Adipocyte (in vitro differentiated cells): ENCODE data around the gene HMCN1.

Experiments
- DNase-seq: peaks from one replicate; pipeline ENCODE4 v3.0.0-alpha.2; 2015; ENCODE audit warnings: low read depth
- H3K27me3 ChIP-seq: replicated peaks from 2 replicates; pipeline ENCODE4 v1.7.0; 2013; ENCODE audit warnings: mild to moderate bottlenecking, low read length, moderate library complexity; ENCODE audit not compliant: control insufficient read depth, insufficient read depth
- H3K36me3 ChIP-seq: 2 replicates; pipeline ENCODE4 v1.7.0; 2013; ENCODE audit warnings: low read length, mild to moderate bottlenecking, moderate library complexity; ENCODE audit not compliant: control insufficient read depth, insufficient read depth, severe bottlenecking
- H3K4me1 ChIP-seq: 2 replicates; pipeline ENCODE4 v1.7.0; 2013; ENCODE audit warnings: mild to moderate bottlenecking, low read length, moderate library complexity; ENCODE audit not compliant: control insufficient read depth, insufficient read depth
- H3K4me3 ChIP-seq: 2 replicates; pipeline ENCODE4 v1.7.0; 2013; ENCODE audit warnings: mild to moderate bottlenecking, low read length, moderate library complexity
- H3K9ac ChIP-seq: 2 replicates; pipeline ENCODE4 v1.7.0; 2013; ENCODE audit warnings: mild to moderate bottlenecking, low read length, moderate library complexity
- H3K9me3 ChIP-seq: 2 replicates; pipeline ENCODE4 v1.7.0; 2013; ENCODE audit warnings: mild to moderate bottlenecking, low read length, moderate library complexity; ENCODE audit not compliant: control insufficient read depth

HMCN1 gene

DNA sequence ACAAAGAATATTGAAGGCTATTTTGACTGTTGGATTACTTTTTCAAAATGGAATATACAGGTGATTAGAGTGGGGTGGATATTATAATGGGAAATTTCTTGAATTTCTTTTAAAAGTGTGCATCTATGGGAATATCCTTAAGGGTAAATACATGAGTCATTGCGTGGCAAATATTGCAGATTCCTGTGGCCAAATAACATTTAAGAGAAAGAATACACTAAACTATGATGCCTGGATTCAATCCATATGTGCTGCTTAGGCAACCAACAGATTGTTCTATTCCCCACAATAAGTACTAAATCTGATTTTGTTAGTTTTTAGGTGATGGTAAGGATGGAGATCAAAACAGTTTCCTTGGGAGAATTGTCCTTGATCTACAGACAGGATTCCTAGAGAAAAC, 119.5 kb downstream of the HMCN1 start:
- peak; percentile 92 for DNase-seq
- Histone ChIP-seq H3K9me3 (no peaks in the 10 kb centered on the region), H3K4me3 (no peak overlapping the region), H3K36me3 (no peaks in the 10 kb centered on the region), H3K27me3 (no peaks in the 10 kb centered on the region), H3K4me1 (peaks cover 19% of the 10 kb centered on the region), H3K9ac (no peak overlapping the region)

GRCh38 chr1:185856482-185856881, 122.3 kb downstream of the HMCN1 start:
- Histone ChIP-seq H3K9ac (peak overlapping the region; percentile 55), H3K9me3 (no peaks in the 10 kb centered on the region), H3K27me3 (no peaks in the 10 kb centered on the region), H3K4me3 (peak overlapping the region; percentile 63), H3K36me3 (no peaks in the 10 kb centered on the region), H3K4me1 (peaks cover 20% of the 10 kb centered on the region)
- DNase-seq = no peak

DNA sequence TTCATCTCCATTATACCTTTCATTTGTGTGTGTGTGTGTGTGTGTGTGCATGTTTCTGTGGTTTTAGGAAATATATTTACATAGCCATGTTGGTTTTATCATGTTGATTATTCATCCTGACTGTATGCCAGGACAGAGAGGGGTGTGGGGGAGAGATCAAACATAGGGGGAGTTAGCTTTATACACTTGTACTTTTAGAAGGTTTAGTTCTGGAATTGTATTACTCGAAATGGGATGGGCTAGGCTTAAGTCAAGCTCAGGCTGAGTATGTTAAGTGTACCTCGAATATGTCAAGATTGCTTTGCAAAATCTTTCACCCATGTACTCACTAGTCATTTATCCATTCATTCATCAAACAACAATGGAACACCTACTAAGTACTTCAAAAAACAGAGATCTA, 123.3 kb downstream of the HMCN1 start:
- H3K4me3 ChIP-seq = peak overlapping the region; percentile 63

GRCh38 chr1:185860311-185860710, 126.1 kb downstream of the HMCN1 start:
- Histone ChIP-seq H3K4me1 (peaks cover 22% of the 10 kb centered on the region), H3K9me3 (no peaks in the 10 kb centered on the region), H3K9ac (no peak overlapping the region), H3K27me3 (no peaks in the 10 kb centered on the region), H3K4me3 (no peak overlapping the region), H3K36me3 (no peaks in the 10 kb centered on the region)
- DNase-seq = no peak

More for the DNA sequence above, 123.3 kb downstream of the HMCN1 start:
- Histone ChIP-seq H3K4me1 (peaks cover 17% of the 10 kb centered on the region), H3K27me3 (no peaks in the 10 kb centered on the region), H3K36me3 (no peaks in the 10 kb centered on the region), H3K9me3 (no peaks in the 10 kb centered on the region), H3K9ac (peak overlapping the region; percentile 55)
- no peak for DNase-seq

GRCh38 chr1:185860859-185861258, 126.7 kb downstream of the HMCN1 start:
- DNase-seq = no peak
- no peaks in the 10 kb centered on the region for H3K9me3 ChIP-seq
- no peaks in the 10 kb centered on the region for H3K36me3 ChIP-seq
- H3K4me1 ChIP-seq = peaks cover 27% of the 10 kb centered on the region
- no peak overlapping the region for H3K4me3 ChIP-seq
- H3K27me3 ChIP-seq = no peaks in the 10 kb centered on the region
- H3K9ac ChIP-seq = no peak overlapping the region

DNA sequence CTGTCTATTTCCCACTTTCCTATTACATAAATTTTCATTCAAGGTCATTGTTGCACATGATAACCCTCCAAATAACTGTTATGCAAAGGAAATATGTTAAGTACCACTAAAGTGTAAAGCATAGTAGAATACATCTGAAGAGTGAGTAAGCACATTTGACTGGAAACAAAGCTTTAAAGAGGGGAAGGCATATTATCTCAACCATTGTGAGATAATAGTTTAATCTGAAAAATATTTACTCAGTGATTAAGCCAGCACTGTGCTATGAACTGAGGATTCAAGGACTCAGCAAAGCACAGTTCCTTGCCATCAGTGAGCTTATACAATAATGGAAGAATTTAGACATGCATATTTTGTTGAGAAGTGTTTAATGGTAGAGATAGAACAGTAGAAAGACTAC, 127.4 kb downstream of the HMCN1 start:
- H3K36me3 ChIP-seq = no peaks in the 10 kb centered on the region
- H3K9me3 ChIP-seq = no peaks in the 10 kb centered on the region
- no peak overlapping the region for H3K9ac ChIP-seq
- H3K27me3 ChIP-seq = no peaks in the 10 kb centered on the region
- peaks cover 27% of the 10 kb centered on the region for H3K4me1 ChIP-seq
- H3K4me3 ChIP-seq = no peak overlapping the region
- DNase-seq = no peak

- Histone ChIP-seq H3K9me3 (no peaks in the 10 kb centered on the region), H3K4me1 (peaks cover 25% of the 10 kb centered on the region), H3K4me3 (no peak overlapping the region), H3K36me3 (no peaks in the 10 kb centered on the region), H3K27me3 (no peaks in the 10 kb centered on the region), H3K9ac (no peak overlapping the region)
- no peak for DNase-seq
These were observed 128.0 kb downstream of the HMCN1 start for GRCh38 chr1:185862235-185862634.

DNA sequence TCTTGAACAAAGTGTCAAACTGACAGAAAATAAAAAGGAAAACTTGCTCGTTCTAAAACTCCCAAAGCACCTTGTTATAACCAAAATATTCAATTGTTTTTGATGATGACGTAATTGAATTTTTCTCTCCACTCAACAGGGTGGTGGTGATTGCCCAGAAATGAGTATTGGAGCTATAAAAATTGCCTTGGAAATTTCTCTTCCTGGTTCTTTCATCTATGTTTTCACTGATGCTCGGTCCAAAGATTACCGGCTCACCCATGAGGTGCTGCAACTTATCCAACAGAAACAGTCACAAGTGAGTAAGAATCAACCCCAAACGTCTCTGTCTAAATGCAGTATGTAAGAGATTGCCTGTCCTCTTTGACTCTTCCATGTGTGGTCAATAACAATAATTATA, 130.1 kb downstream of the HMCN1 start:
- Histone ChIP-seq H3K4me1 (peaks cover 21% of the 10 kb centered on the region), H3K36me3 (no peaks in the 10 kb centered on the region), H3K4me3 (no peak overlapping the region), H3K27me3 (no peaks in the 10 kb centered on the region), H3K9ac (no peak overlapping the region), H3K9me3 (no peaks in the 10 kb centered on the region)
- DNase-seq = no peak

GRCh38 chr1:185864889-185865517, 130.8 kb downstream of the HMCN1 start:
- H3K36me3 ChIP-seq = no peaks in the 10 kb centered on the region
- H3K9me3 ChIP-seq = no peaks in the 10 kb centered on the region
- H3K4me1 ChIP-seq = peaks cover 25% of the 10 kb centered on the region
- H3K9ac ChIP-seq = no peak overlapping the region
- H3K27me3 ChIP-seq = no peaks in the 10 kb centered on the region
- peak; percentile 59 for DNase-seq
- no peak overlapping the region for H3K4me3 ChIP-seq

GRCh38 chr1:185869590-185869989, 135.4 kb downstream of the HMCN1 start:
- Histone ChIP-seq H3K4me3 (no peak overlapping the region), H3K27me3 (no peaks in the 10 kb centered on the region), H3K4me1 (peaks cover 26% of the 10 kb centered on the region), H3K36me3 (no peaks in the 10 kb centered on the region), H3K9ac (no peak overlapping the region), H3K9me3 (no peaks in the 10 kb centered on the region)
- DNase-seq = no peak

GRCh38 chr1:185871627-185872150, 137.5 kb downstream of the HMCN1 start:
- DNase-seq = no peak
- peaks cover 19% of the 10 kb centered on the region for H3K4me1 ChIP-seq
- peak overlapping the region; percentile 32 for H3K4me3 ChIP-seq
- H3K27me3 ChIP-seq = no peaks in the 10 kb centered on the region
- no peaks in the 10 kb centered on the region for H3K9me3 ChIP-seq
- H3K9ac ChIP-seq = no peak overlapping the region
- H3K36me3 ChIP-seq = no peaks in the 10 kb centered on the region

- Histone ChIP-seq H3K4me1 (peaks cover 20% of the 10 kb centered on the region), H3K9ac (no peak overlapping the region), H3K36me3 (no peaks in the 10 kb centered on the region), H3K27me3 (no peaks in the 10 kb centered on the region), H3K4me3 (no peak overlapping the region), H3K9me3 (no peaks in the 10 kb centered on the region)
- no peak for DNase-seq
These were observed 140.1 kb downstream of the HMCN1 start for GRCh38 chr1:185874246-185874645.
